T-helper 1 cell (primary cell): ENCODE measurements around the gene USP13.
A peak's percentile ranks its signal among the peaks of the same experiment; 100 is the strongest.

Source experiments
- DNase-seq, 5 donors: peaks; one replicate each; pipeline ENCODE4 v3.0.0-alpha.2; 2012 to 2020

Gene USP13

DNA sequence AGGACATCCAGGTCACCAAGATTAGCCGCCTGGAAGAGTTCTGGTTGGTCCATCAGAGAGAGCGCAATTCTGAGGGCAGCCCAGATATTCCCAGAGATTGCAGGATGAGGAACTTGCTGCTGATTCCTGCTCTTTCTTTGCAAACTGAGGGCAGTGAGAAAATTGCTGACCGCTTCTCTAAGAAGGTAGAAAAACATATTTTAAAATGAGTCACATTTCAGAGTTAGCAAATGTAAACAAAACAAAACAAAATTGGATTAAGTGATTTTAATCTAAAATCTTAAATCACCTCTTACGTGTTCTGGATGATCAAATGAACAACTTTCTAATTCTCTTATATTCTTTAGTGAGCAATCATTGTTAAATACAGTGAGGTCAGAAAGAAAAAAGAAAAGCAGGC is 149.0 kb downstream of the USP13 start:
- DNase-seq: no peak

DNA sequence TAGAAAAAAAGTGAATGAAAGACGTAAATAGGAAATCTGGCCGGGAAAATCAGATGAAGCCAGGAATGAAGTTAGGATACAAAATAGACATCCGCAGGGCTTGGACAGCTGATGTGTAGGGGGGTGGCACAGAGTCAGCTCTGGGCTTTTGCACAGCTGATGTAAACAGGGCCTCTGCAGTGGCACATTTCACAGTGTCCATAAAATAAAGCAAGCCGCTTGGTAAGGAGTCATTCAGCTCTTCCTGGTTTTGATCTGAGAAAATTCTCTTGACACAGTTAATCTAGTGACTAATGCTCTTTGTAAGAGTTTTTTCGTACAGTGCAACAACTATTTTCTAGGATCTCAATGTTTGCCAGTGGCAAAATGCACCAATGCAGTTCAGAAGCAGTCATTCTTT is 153.3 kb downstream of the USP13 start:
- no peak for DNase-seq

DNA sequence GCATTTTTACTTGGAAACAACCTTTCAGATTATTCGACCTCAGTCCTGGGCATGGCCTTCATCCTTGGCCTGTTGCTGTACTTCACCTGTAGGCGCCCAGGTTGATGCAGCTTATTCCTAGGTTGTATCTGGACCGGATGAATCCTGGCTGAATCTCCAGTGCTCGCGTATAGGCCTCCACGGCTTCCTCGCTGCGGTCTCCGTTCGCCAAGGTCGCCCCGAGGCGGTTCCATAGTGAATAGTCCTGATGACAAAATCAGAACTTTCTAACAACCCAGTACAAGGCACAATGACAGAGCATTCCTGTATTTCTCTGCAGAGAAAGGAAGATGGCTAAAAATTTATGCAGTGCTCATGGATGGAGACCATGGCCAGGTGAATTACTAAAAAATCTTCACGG is 154.7 kb downstream of the USP13 start:
- no peak for DNase-seq

DNA sequence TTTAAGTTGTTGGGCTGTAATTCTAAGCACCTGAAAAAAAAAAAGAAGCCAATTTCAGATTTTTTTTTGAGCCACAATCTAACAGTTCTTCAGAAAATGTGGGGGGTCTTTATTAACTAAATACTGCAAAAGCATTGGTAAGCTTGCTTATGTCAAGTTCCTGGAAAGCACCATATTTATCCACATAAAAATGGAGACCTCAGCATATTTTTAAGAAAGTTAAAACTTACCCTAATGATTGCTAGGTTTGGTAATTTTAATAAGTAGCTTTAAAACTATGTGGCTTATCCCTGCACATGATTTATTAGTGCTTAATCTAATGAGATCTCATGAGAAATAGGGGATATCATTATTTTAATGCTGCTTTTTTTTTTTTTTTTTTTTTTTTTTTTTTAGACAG is 156.8 kb downstream of the USP13 start:
- no peak for DNase-seq

DNA sequence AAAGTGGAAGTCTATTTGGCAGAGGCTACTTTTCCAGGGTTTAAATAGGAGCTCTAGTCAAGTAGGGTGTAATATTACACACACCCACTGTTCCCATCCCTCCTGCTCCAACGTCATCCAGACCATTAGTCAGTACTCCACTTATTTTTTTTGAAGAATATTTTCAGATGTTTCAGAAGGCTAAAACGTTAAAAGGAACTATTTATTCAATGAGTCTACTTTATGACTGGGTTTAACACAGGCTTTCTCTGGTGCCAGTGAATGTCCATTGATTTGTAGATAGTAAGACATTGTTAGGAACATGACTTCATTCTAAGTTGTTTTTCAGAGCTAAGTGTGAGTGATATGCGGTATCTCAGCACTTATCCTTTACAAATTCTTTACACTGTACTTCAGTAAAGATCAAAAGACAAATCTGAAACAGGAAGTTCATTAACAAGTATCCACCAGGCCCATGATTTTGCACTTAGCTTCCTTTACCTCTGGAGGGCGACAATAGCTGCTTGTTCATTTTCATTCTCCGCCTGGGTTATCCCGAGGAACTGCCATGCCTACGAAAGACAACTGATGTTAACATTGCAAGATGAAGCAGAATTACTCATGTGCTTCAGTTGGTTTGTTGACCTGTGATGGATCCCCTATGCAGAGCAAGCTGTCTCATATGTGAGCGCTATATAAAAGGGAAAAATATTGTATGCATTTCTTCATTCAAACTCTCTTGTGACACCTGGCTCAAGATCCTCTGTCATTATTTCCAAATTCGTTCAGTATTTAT is 158.7 kb downstream of the USP13 start:
- peak in 1 of 5 donors; percentile 32 for DNase-seq

DNA sequence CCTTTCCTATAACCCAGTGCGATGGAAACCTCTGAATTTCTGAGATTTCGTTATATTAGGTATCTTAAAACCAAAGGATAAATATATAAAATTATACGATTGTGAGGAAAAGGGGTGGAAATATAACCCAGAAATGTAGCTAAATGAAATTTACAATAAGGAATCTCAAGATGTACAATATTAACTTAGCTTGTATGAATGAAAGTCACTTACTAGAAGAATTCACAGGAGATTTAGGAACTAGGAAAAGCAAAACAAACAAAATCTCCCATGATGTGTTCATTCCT is 159.2 kb downstream of the USP13 start:
- DNase-seq: no peak

DNA sequence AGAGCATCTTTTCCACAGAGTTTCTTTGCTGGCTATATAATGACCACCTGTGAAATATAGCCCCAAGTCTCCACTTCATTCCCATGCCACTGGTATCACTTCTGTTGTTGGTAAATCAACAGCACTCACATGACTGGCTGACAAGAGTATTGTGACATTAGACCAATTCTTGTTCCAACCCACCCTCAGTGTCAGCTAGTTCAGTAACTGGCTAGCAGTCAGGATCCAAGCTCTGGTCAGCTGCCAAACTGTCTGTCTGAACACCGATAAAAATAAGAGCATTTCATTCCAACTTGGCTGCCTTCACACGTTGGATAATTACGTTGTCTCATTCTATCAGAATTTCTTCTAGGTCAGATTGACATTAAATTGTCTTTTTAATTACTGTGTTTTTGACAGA is 166.5 kb downstream of the USP13 start:
- DNase-seq: no peak

DNA sequence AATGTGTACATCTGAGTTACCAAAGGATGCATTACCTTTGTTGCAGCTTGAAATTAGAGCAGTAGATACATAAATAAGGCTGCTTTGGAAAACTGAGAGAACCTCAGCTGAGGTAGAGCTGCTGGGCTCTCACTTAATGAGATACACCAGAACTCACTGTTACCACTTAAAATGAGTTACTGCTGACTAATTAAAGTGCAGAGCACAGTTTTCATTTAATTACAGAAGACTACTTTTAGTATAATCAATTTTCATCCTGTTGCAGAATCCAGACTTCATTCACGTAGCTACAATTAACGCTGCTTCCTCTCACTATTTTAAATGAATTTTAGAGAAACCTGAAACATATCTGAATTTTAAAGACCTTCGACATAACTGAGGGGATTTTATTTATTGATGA is 169.5 kb downstream of the USP13 start:
- no peak for DNase-seq

DNA sequence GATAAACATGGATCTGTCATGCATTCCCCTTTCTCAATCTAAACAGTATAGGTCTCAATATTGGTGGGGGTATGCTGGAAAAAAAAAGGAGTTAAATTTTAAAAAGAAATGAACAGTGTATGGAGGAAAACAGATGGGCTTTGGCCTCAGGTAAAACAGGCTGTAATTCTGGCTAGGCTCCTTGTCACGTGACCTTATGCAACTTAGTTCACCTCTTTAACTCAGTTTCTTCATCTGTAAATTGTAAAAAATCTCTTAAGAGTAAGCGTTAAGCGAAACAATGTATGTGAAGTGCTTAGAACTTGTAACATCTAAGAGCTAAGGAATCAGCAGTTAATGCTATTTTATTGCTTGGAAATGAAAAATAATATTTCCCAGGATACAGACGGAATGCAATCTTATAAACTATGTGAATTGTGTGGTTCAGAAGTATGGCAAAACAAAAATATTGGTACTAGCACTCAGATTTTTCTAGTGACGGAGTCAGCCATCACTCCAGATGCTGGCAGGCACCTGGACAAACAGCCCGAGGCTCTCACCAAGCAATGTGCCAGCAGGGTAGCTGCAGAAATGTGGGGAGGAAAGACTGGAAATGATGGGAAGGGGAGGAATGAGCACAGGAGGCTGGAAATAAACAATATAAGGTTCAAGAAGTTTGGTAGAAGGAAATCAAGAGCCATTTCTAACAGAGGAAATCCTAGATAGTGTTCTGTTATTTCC is 172.8 kb downstream of the USP13 start:
- DNase-seq: no peak

DNA sequence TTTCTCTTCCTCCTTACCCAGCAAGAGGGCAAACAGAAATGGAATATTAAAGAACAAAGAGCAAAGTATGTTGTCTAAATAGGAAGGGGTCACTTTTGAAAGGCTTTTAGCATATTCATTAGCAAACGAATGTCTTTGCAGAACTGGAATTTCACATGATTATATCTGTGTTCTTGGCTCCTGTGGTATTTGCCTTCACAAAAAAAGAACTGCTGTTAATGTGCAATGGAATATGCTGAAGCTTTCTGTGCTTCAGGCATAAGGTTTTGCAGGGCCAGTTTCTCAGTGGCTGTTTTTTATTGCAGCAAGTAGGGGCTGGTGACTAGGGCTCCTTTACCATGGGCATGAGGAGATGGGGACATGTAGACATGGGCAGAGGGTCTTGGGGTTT is 173.4 kb downstream of the USP13 start:
- no peak for DNase-seq

DNA sequence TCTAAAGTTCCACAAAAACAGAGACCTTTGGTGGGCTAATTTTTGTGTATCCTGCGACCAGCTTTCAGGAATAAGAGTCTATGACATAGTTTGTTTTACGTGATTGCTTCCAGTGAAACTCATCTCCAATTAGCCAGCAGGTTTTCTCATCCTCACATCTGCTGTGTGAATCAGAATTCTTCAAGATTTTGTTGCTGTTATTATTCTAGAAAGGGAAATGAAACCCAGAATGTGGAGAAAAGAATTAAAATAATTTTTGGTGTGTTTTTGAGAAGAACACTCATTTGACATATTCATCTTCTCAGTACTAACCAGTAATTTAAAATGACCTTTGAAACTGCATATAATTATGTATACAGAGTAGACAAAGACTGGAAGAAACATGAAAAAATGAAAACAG is 175.9 kb downstream of the USP13 start:
- no peak for DNase-seq

DNA sequence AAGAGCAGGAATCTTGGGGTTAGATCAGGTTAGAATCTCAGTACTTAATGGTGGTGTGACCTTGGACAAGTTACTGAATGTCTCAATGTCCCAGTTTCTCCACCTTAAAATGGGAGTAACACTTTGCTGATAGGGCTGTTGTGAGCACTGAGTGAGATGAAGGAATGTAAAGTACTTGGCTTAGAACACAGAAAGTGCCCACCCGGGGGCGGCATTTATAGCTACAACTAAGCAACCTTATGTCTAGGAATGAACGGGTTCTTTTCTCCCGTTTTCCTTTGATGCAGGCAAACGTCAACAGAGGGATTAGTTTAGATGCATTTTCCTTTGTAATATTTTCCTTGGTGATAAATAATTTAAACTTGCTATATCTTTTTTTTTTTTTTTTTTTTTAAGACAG is 176.6 kb downstream of the USP13 start:
- DNase-seq: no peak

DNA sequence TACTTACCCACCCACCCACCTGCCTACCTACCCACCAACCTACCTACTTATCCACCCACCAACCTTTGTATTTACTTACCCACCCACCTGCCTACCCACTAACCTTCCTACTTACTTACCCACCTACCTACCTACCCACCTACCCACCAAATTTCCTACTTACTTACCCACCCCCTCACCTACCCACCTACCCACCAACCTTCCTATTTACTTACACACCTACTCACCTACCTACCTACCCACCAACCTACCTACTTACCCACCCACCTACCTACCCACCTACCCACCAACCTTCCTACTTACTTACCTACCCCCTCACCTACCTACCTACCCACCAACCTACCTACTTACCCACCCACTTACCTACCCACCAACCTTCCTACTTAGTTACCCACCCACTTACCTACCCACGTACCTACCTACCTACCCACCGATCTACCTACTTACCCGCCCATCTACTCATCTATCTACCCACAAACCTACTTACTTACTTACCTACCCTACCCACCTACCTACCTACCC is 179.6 kb downstream of the USP13 start:
- no peak for DNase-seq

DNA sequence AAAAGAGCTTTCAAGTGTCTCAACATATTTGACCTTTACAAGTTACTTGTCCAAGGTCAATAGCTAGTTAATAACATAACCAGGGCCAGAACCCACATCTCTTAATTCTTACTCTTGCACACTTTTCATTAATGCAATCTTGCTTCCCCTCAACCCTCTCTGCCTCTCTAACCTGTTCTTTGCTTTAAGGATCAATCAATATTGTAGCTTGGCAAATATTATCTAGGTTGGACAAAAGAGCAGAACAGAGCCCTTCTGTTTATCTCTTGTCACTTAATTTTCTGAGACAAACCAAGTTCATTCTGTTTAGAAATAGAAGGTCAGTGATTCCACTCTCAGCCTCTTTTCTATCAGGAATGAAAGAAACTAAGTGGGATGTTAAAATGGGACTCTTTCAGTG is 180.5 kb downstream of the USP13 start:
- no peak for DNase-seq

DNA sequence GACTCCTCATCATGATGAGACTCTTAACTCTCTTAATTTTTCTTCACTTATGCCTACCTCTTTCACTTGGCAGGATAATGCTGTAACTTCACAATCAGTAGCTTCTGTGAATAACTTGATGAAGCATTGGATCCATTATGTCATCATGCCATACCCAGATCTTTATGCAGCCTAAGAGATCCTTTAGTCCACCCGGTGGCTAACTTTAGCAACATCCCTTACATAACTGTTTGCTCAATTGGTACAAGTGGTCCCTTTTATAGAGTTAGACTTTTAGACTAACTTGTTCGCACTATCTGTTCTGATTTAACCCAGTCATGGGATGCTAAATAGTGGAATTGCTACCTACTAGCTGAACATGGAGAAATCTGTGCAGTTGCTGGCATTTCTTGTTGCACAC is 184.5 kb downstream of the USP13 start:
- no peak for DNase-seq
